ENCODE results near the gene MGAT1. TPM values are rescaled to one million over a fixed set of nuclear protein-coding genes. Genes with fewer than 3 reads are reported as not detected.

The MGAT1 gene
- 73.8 to 91.2 TPM (median 84.3 TPM) in 5 replicates for total RNA-seq (2022; extraction: Qiagen RNA extraction; ENCODE audit: low read depth)

GRCh38 chr5:180802325-180803180, at the start of gene MGAT1:
Gene MGAT1 (minus strand): TSS chr5:180802806. CDS start chr5:180792971, 9,835 bp downstream.

GRCh38 chr5:180739958-180740357, 62.6 kb downstream of the MGAT1 start, which contains the start of gene OR2Y1:
Gene OR2Y1 (minus strand): TSS chr5:180740058. CDS start chr5:180740058, 0 bp downstream.

Other genes with a start within 250 kb of the MGAT1 start
- not detected in 5 replicates for gene SCGB3A1, start 211.3 kb downstream of the MGAT1 start, total RNA-seq (2022; extraction: Qiagen RNA extraction; ENCODE audit: low read depth)
- 2.2 to 4.4 TPM (median 3.3 TPM) in 5 replicates for gene FLT4, start 153.2 kb downstream of the MGAT1 start, total RNA-seq (2022; extraction: Qiagen RNA extraction; ENCODE audit: low read depth)
- gene OR2Y1, start 62.7 kb downstream of the MGAT1 start, total RNA-seq (2022; extraction: Qiagen RNA extraction; ENCODE audit: low read depth) = not detected in 5 replicates
- 7.4 to 12.0 TPM (median 10.1 TPM) in 5 replicates for gene ZFP62, start 58.5 kb upstream of the MGAT1 start, total RNA-seq (2022; extraction: Qiagen RNA extraction; ENCODE audit: low read depth)
- not detected in 5 replicates for gene BTNL8, start 96.4 kb upstream of the MGAT1 start, total RNA-seq (2022; extraction: Qiagen RNA extraction; ENCODE audit: low read depth)
- gene BTNL3, start 186.0 kb upstream of the MGAT1 start, total RNA-seq (2022; extraction: Qiagen RNA extraction; ENCODE audit: low read depth) = not detected in 5 replicates
- gene BTNL9, start 237.5 kb upstream of the MGAT1 start, total RNA-seq (2022; extraction: Qiagen RNA extraction; ENCODE audit: low read depth) = 0.81 to 1.4 TPM (median 0.87 TPM) in 5 replicates